Activated T-helper 1 cell treated with anti-CD3 and anti-CD28 coated beads, Interleukin-12 subunit alpha, Interleukin-12 subunit beta, Interleukin-2, Interleukin-4 antibody, amounts not matched to agents 30 ng/mL and 10 ng/mL and 1 ng/mL, durations not matched to agents 14 hours and 24 hours and 36 hours (primary cell): ENCODE results near the gene NPIPB4. TPM values are rescaled to one million over a fixed set of nuclear protein-coding genes. Genes with fewer than 3 reads are reported as not detected.
"Not testable (repeated sequence)": the region's sequence is repeated elsewhere in the genome, so short reads cannot be mapped to it uniquely, and the experiment has no call there.

Experiments
- DNase-seq: peaks from one replicate; pipeline ENCODE4 v3.0.0; 2021; ENCODE audit warnings: low spot score
- H3K27ac Mint-ChIP-seq: one replicate; pipeline ENCODE4 v1.8.0; 2021; ENCODE audit warnings: mild to moderate bottlenecking, mixed read lengths
- H3K27me3 Mint-ChIP-seq: one replicate; pipeline ENCODE4 v1.8.0; 2022; ENCODE audit warnings: mild to moderate bottlenecking, moderate library complexity, mixed read lengths; ENCODE audit not compliant: insufficient read depth
- H3K36me3 Mint-ChIP-seq: one replicate; pipeline ENCODE4 v1.8.0; 2021; ENCODE audit warnings: low read depth, mixed read lengths
- H3K4me1 Mint-ChIP-seq: one replicate; pipeline ENCODE4 v1.8.0; 2021; ENCODE audit warnings: low read depth, mixed read lengths
- H3K4me3 Mint-ChIP-seq: one replicate; pipeline ENCODE4 v1.8.0; 2021; ENCODE audit warnings: mild to moderate bottlenecking, moderate library complexity, mixed read lengths
- H3K9me3 Mint-ChIP-seq: one replicate; pipeline ENCODE4 v1.8.0; 2021; ENCODE audit warnings: mixed read lengths
- intact Hi-C: fragments of 100-400 bp; cut with micrococcal nuclease; formaldehyde crosslinking; loops from one replicate; pipeline ENCODE4 v1.15.1; 2024
- total RNA-seq: library from RNA; stranded (reverse); gene quantifications from 2 replicates; pipeline ENCODE4 v1.2.3, GENCODE V29; 2022

Gene NPIPB4
- 247 and 248 TPM in 2 replicates for total RNA-seq

DNA sequence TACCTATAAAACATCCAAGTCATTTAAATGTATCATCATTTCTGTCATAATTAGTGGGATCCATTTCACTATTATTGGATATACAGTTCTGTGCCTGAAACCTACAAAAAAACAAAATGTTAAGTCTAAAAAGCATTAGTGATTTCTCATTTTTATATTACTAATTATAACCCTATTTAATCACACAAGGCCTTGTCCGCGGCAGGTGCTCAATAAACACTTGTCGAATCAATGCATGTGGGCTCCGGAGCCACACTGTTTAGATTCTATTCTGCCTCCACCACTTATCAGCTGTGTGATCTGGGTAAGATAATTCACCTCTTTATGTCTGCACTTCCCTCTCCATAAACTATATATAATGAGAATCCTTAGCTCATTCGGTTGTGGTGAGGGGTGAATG is at the start of gene NPIPB4:
TSS of gene NPIPB4 (minus strand) at position 101 of the 400 bp plus-strand sequence. CDS start 378 bp downstream, outside the sequence.
- H3K4me3 Mint-ChIP-seq, result not testable (repeated sequence)

DNA sequence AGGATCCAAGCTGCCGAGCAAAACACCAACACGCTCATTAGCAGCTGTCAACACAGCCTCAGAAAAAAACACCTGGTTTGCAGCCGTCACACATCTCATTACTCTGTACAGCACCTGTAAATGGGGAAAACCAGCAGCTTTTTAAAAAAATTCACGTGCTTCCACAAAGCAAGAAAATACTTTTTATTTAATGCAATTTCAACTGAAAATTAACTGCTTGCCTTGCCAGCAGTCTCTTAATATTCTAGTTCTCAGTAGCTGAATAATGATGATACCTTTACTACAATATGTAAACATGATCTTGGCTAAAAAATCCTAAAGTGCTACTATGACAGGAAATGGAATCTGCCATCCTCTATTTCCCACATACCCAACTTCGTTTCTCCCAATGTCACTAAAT is 41.4 kb upstream of the NPIPB4 start:
- H3K9me3 Mint-ChIP-seq, intact Hi-C loops, H3K36me3 Mint-ChIP-seq, H3K27ac Mint-ChIP-seq, DNase-seq, H3K27me3 Mint-ChIP-seq, H3K4me3 Mint-ChIP-seq, H3K4me1 Mint-ChIP-seq: not testable (repeated sequence)

More for the DNA sequence above, at the start of gene NPIPB4:
- intact Hi-C loops, H3K4me1 Mint-ChIP-seq, H3K27ac Mint-ChIP-seq, H3K36me3 Mint-ChIP-seq, H3K27me3 Mint-ChIP-seq, DNase-seq, H3K9me3 Mint-ChIP-seq: not testable (repeated sequence)

DNA sequence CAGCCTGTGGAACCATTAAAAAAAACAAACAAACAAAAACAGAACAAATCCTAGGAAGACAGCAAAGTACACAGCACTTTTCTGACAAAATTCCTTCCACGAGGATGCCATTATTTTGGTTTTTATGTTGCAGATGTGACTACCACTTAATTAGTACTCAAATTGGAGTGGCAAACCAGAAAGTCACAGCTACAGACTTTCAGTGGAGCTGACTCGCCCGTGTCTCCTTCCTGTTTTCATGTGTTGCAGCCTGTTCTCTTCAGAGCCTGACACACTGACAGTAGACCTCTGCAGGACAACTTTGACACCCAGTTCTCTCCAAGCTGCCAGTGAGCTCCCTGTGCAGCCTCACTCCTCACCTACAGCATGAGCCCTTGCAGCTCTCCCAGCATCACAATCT is 24.4 kb upstream of the NPIPB4 start:
- H3K27ac Mint-ChIP-seq, H3K4me3 Mint-ChIP-seq, H3K36me3 Mint-ChIP-seq, H3K4me1 Mint-ChIP-seq, intact Hi-C loops, H3K27me3 Mint-ChIP-seq, H3K9me3 Mint-ChIP-seq: not testable (repeated sequence)
- DNase-seq, result peak; percentile 7

DNA sequence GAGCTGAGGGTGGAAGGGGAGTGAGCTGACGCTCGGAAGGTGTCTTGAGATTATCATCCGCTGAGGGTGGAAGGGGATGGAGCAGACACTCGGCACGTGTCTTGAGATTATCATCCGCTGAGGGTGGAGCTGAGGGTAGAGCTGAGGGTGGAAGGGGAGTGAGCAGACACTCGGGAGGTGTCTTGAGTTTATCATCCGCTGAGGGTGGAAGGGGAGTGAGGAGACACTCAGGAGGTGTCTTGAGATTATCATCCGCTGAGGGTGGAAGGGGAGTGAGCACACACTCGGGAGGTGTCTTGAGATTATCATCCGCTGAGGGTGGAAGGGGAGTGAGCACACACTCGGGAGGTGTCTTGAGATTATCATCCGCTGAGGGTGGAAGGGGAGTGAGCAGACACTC is 20.4 kb downstream of the NPIPB4 start:
- DNase-seq, H3K4me1 Mint-ChIP-seq, H3K9me3 Mint-ChIP-seq, intact Hi-C loops, H3K36me3 Mint-ChIP-seq, H3K27me3 Mint-ChIP-seq: not testable (repeated sequence)
- H3K4me3 Mint-ChIP-seq, result peak overlapping the region; percentile 69
- H3K27ac Mint-ChIP-seq, result peak overlapping the region; percentile 80

DNA sequence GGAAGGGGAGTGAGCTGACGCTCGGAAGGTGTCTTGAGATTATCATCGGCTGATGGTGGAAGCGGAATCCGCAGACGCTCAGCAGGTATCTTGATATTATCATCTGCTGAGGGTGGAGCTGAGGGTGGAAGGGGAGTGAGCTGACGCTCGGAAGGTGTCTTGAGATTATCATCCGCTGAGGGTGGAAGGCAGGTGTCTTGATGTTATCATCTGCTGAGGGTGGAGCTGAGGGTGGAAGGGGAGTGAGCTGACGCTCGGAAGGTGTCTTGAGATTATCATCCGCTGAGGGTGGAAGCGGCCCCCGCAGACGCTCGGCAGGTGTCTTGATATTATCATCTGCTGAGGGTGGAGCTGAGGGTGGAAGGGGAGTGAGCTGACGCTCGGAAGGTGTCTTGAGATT is 21.2 kb downstream of the NPIPB4 start:
- peak; percentile 9 for DNase-seq
- H3K36me3 Mint-ChIP-seq, H3K4me3 Mint-ChIP-seq, H3K27ac Mint-ChIP-seq, H3K4me1 Mint-ChIP-seq, intact Hi-C loops, H3K27me3 Mint-ChIP-seq, H3K9me3 Mint-ChIP-seq: not testable (repeated sequence)

DNA sequence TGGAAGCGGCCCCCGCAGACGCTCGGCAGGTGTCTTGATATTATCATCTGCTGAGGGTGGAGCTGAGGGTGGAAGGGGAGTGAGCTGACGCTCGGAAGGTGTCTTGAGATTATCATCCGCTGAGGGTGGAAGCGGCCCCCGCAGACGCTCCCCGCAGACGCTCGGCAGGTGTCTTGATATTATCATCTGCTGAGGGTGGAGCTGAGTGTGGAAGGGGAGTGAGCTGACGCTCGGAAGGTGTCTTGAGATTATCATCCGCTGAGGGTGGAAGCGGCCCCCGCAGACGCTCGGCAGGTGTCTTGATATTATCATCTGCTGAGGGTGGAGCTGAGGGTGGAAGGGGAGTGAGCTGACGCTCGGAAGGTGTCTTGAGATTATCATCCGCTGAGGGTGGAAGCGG is 21.8 kb downstream of the NPIPB4 start:
- H3K4me3 Mint-ChIP-seq, H3K9me3 Mint-ChIP-seq, DNase-seq, H3K4me1 Mint-ChIP-seq, H3K36me3 Mint-ChIP-seq, H3K27me3 Mint-ChIP-seq, H3K27ac Mint-ChIP-seq, intact Hi-C loops: not testable (repeated sequence)

DNA sequence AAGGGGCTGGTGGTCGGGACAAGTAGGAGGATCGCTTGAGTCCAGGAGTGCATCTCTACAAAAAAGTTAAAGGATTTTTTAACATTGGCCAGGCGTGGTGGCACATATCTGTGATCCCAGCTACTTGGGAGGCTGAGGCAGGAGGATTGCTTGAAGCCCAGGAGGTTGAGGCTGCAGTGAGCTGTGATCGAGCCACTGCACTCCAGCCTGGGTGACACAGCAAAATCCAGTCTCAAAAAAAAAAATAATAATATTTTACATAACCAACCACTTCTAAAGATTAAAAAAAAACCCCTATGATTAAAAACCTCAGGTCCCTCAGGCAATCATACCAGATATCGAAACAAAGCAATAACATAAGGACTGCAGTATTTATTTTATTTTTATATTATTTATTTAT is 23.3 kb downstream of the NPIPB4 start:
- H3K4me3 Mint-ChIP-seq, intact Hi-C loops, H3K4me1 Mint-ChIP-seq, H3K27ac Mint-ChIP-seq, H3K27me3 Mint-ChIP-seq, DNase-seq, H3K9me3 Mint-ChIP-seq, H3K36me3 Mint-ChIP-seq: not testable (repeated sequence)

DNA sequence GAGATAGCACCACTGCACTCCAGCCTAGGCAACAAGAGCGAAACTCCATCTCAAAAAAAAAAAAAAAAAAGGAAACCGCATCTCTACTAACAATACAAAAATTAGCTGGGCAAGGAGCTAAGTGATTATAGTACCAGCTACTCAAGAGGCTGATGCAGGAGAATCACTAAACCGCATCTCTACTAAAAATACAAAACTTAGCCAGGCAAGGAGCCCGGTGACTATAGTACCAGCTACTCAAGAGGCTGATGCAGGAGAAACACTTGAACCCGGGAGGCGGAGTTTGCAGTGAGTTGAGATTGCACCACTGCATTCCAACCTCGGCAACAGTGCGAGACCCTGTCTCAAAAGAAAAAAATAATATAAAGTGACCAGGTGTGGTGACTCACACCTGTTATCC is 27.6 kb downstream of the NPIPB4 start:
- H3K27me3 Mint-ChIP-seq, H3K9me3 Mint-ChIP-seq, H3K36me3 Mint-ChIP-seq, intact Hi-C loops, H3K4me1 Mint-ChIP-seq, DNase-seq, H3K27ac Mint-ChIP-seq, H3K4me3 Mint-ChIP-seq: not testable (repeated sequence)

DNA sequence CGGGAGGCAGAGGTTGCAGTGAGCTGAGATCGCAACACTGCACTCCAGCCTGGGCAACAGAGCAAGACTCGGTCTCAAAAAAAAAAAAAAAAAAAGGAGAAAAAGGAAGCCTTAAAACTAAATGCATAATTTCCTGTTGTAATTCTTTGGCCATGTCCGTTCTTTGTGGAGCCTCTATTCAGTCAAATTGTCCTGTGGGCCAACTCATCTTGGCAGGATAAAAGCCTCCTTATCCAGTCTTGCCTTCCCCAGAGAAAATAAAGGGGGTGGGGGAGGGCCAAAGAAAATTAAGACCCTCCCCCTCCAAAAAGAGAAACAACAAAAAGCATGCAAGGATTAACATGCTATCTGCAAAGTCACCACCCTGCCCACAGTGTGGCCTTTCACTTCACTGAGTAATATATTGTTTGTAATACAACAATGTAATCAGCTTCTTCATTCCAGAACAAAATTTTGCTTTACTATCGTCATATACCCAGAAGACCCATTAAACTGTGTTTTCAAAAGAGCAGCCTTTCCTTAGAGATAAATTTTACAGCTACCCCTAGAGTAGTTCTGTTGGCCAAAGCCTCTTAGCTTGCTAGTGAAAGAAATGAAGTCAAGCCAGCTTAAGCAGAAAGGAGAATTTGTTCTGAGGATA is 31.4 kb downstream of the NPIPB4 start:
- H3K4me1 Mint-ChIP-seq, H3K9me3 Mint-ChIP-seq, intact Hi-C loops, H3K27ac Mint-ChIP-seq, H3K4me3 Mint-ChIP-seq, H3K36me3 Mint-ChIP-seq, H3K27me3 Mint-ChIP-seq, DNase-seq: not testable (repeated sequence)

DNA sequence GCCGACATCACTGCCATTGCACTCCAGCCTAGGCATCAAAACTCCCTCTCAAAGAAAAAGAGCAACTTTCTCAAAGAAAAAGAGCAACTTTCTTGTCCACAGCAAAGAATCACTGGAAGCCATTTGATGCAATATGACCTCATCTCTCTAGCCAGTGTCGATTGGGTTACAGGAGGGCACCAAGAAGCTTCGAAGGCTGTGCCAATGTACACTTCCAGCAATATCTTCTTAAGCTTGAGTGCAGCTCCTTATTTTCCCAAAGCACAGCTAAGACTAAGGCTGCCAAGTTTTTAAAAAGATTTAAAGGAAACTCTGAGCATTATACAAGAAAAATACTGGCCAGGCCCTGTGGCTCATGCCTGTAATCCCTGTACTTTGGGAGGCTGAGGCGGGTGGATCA is 32.0 kb downstream of the NPIPB4 start:
- H3K27me3 Mint-ChIP-seq, intact Hi-C loops: not testable (repeated sequence)

DNA sequence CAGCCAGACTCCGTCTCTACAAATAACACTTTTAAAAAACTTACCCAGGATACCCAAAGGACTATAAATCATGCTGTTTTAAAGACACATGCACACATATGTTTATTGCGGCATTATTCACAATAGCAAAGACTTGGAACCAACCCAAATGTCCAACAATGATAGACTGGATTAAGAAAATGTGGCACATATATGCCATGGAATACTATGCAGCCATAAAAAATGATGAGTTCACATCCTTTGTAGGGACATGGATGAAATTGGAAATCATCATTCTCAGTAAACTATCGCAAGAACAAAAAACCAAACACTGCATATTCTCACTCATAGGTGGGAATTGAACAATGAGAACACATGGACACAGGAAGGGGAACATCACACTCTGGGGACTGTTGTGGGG is 34.3 kb downstream of the NPIPB4 start:
- DNase-seq, intact Hi-C loops, H3K27ac Mint-ChIP-seq, H3K9me3 Mint-ChIP-seq, H3K27me3 Mint-ChIP-seq, H3K4me3 Mint-ChIP-seq: not testable (repeated sequence)
- Mint-ChIP-seq H3K36me3 (peaks cover 12% of the 10 kb centered on the region), H3K4me1 (peaks cover 20% of the 10 kb centered on the region)

More for the DNA sequence above, 32.0 kb downstream of the NPIPB4 start:
- not testable (repeated sequence) for H3K9me3 Mint-ChIP-seq, H3K4me1 Mint-ChIP-seq, H3K36me3 Mint-ChIP-seq, H3K27ac Mint-ChIP-seq, H3K4me3 Mint-ChIP-seq, DNase-seq

DNA sequence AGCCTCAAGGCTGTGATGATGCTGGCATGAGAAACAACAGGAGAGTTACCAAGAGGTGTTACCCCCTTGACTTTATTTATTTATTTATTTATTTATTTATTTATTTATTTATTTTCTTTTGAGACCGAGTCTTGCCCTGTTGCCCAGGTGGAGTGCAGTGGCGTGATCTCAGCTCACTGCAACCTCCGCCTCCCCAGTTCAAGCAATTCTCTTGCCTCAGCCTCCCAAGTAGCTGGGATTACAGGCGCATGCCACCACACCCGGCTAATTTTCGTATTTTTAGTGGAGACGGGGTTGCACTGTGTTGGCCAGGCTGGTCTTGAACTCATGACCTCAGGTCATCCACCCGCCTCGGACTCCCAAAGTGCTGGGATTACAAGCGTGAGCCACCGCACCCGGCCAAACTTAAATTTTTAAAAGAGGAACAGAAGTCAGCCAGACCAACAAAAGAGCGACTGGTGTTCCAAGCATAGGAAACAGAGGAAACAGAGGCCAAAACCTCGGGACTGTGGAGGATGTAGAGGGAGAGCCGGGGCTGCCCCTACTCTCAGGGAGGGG is 36.6 kb downstream of the NPIPB4 start:
- not testable (repeated sequence) for H3K9me3 Mint-ChIP-seq, DNase-seq, H3K27me3 Mint-ChIP-seq
- intact Hi-C loops, result loop anchor here (1.0 kb wide), 1 partner anchor 131 kb away; no protein-coding TSS in a partner anchor
- Mint-ChIP-seq H3K4me3 (peak overlapping the region; percentile 90), H3K36me3 (peaks cover 15% of the 10 kb centered on the region), H3K27ac (peak overlapping the region; percentile 95), H3K4me1 (peaks cover 20% of the 10 kb centered on the region)

DNA sequence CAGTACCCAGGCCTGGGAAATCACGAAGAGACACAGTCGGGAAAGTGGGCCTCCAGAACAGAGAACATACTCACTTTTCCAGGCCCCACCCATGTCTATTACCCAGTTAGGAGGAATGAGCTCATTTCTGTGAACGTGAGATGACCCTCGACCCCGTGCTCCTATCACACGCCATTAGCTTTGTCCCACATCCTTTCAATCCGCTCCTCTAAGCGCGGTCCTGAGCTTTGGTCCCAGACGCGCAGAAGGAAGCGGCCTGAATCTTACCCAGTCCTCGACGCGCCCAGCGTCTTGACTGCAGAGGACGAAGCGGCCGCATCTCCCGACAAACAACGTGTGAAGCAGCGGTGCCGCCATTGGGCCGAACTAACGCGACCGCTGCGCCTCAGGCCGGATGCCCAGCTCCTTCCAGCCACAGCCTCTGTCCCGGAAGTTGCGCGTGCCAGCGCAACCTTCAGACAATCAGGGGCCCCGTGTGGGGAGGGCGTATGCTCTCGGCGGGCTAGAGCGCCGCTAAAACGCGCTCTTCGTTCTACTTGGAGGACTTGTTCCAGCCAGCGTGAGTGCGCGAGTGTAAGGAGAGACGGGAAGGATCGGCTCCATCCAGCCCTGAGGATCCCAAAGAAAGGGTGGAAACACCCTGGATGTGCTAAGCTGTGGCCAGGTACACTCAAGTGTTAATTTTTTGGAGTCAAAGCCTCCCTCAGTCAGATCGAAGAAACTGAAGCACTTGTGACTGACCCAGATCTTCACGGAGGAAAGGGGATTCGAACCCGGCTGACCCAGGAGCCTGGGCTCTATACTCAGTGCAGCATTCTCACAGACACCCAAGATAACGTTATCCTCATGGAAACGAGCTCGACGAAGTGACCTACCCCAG is 37.3 kb downstream of the NPIPB4 start:
- DNase-seq, result peak; percentile 57
- peaks cover 20% of the 10 kb centered on the region for H3K4me1 Mint-ChIP-seq
- peaks cover 15% of the 10 kb centered on the region for H3K36me3 Mint-ChIP-seq
- intact Hi-C loops, result loop anchor here (1.0 kb wide), 1 partner anchor 132 kb away; no protein-coding TSS in a partner anchor
- H3K4me3 Mint-ChIP-seq, result peak overlapping the region; percentile 90
- peak overlapping the region; percentile 95 for H3K27ac Mint-ChIP-seq
- H3K27me3 Mint-ChIP-seq, H3K9me3 Mint-ChIP-seq: not testable (repeated sequence)
